Nephron progenitor cell (in vitro differentiated cells): ENCODE results near the gene DIABLO.

Experiments
- DNase-seq: peaks from one replicate; pipeline ENCODE4 v3.0.0; 2021
- H3K27ac Mint-ChIP-seq: 2 replicates; pipeline ENCODE4 v1.8.0; 2021; ENCODE audit warnings: mild to moderate bottlenecking, moderate library complexity, mixed read lengths
- H3K27me3 Mint-ChIP-seq: 2 replicates; pipeline ENCODE4 v1.8.0; 2021; ENCODE audit warnings: mild to moderate bottlenecking, low read depth, mixed read lengths; ENCODE audit not compliant: poor library complexity
- H3K36me3 Mint-ChIP-seq: 2 replicates; pipeline ENCODE4 v1.8.0; 2021; ENCODE audit warnings: low read depth, mixed read lengths
- H3K4me1 Mint-ChIP-seq: 2 replicates; pipeline ENCODE4 v1.8.0; 2021; ENCODE audit warnings: mixed read lengths
- H3K4me3 Mint-ChIP-seq: 2 replicates; pipeline ENCODE4 v1.8.0; 2021; ENCODE audit warnings: mild to moderate bottlenecking, moderate library complexity, mixed read lengths
- H3K9me3 Mint-ChIP-seq: 2 replicates; pipeline ENCODE4 v1.8.0; 2021; ENCODE audit warnings: mild to moderate bottlenecking, moderate library complexity, mixed read lengths
- CTCF ChIP-seq: fragments of 200-600 bp; sonication (generic); IDR thresholded peaks from 2 replicates; pipeline ENCODE4 v1.5.0; 2021; ENCODE audit warnings: antibody characterized with exemption

Gene DIABLO

GRCh38 chr12:122235741-122236140, 9.9 kb upstream of the DIABLO start:
- no peak overlapping the region for H3K27ac Mint-ChIP-seq
- H3K4me1 Mint-ChIP-seq: no peaks in the 10 kb centered on the region
- peaks cover 40% of the 10 kb centered on the region for H3K36me3 Mint-ChIP-seq
- no peak overlapping the region for H3K4me3 Mint-ChIP-seq
- TF ChIP-seq CTCF: no peak
- peaks cover 6% of the 10 kb centered on the region for H3K27me3 Mint-ChIP-seq
- no peak for DNase-seq
- H3K9me3 Mint-ChIP-seq: no peaks in the 10 kb centered on the region

GRCh38 chr12:122232691-122233090, 6.8 kb upstream of the DIABLO start:
- Mint-ChIP-seq H3K9me3 (no peaks in the 10 kb centered on the region), H3K4me1 (no peaks in the 10 kb centered on the region), H3K27ac (no peak overlapping the region), H3K36me3 (peaks cover 19% of the 10 kb centered on the region), H3K27me3 (peaks cover 4% of the 10 kb centered on the region), H3K4me3 (no peak overlapping the region)
- DNase-seq: no peak
- TF ChIP-seq CTCF: no peak

GRCh38 chr12:122230798-122231197, 4.9 kb upstream of the DIABLO start:
- no peak for DNase-seq
- H3K27me3 Mint-ChIP-seq: peaks cover 4% of the 10 kb centered on the region
- no peak for TF ChIP-seq CTCF
- no peak overlapping the region for H3K4me3 Mint-ChIP-seq
- H3K4me1 Mint-ChIP-seq: peaks cover 6% of the 10 kb centered on the region
- H3K27ac Mint-ChIP-seq: no peak overlapping the region
- no peaks in the 10 kb centered on the region for H3K9me3 Mint-ChIP-seq
- peaks cover 17% of the 10 kb centered on the region for H3K36me3 Mint-ChIP-seq

- H3K27ac Mint-ChIP-seq: no peak overlapping the region
- DNase-seq: no peak
Observed at GRCh38 chr12:122228092-122228491, 2.2 kb upstream of the DIABLO start.

GRCh38 chr12:122227341-122227740, 1.5 kb upstream of the DIABLO start:
- H3K9me3 Mint-ChIP-seq: no peaks in the 10 kb centered on the region
- H3K27me3 Mint-ChIP-seq: no peaks in the 10 kb centered on the region
- peaks cover 28% of the 10 kb centered on the region for H3K4me1 Mint-ChIP-seq
- H3K36me3 Mint-ChIP-seq: peaks cover 24% of the 10 kb centered on the region
- H3K4me3 Mint-ChIP-seq: peak overlapping the region; percentile 61
- no peak for DNase-seq
- H3K27ac Mint-ChIP-seq: no peak overlapping the region
- no peak for TF ChIP-seq CTCF

More at GRCh38 chr12:122228092-122228491, 2.2 kb upstream of the DIABLO start:
- H3K4me1 Mint-ChIP-seq: peaks cover 28% of the 10 kb centered on the region
- TF ChIP-seq CTCF: no peak
- peaks cover 2% of the 10 kb centered on the region for H3K27me3 Mint-ChIP-seq
- no peak overlapping the region for H3K4me3 Mint-ChIP-seq
- no peaks in the 10 kb centered on the region for H3K9me3 Mint-ChIP-seq
- peaks cover 21% of the 10 kb centered on the region for H3K36me3 Mint-ChIP-seq

- Mint-ChIP-seq H3K27me3 (no peaks in the 10 kb centered on the region), H3K27ac (no peak overlapping the region), H3K4me3 (peak overlapping the region; percentile 61), H3K36me3 (peaks cover 26% of the 10 kb centered on the region), H3K4me1 (peaks cover 28% of the 10 kb centered on the region), H3K9me3 (no peaks in the 10 kb centered on the region)
- no peak for TF ChIP-seq CTCF
- no peak for DNase-seq
Observed at GRCh38 chr12:122226366-122227125, 694 bp upstream of the DIABLO start.
